PFSK-1 (cell line): Measurements from ENCODE around the gene MSL2.

Experiments
- POLR2AphosphoS5 ChIP-seq: IDR thresholded peaks from 2 replicates; pipeline ENCODE4 v1.6.1; 2012; ENCODE audit warnings: low read depth, mild to moderate bottlenecking, control low read depth, low read length, moderate library complexity
- SIN3A ChIP-seq: IDR thresholded peaks from 2 replicates; pipeline ENCODE4 v1.6.1; 2012; ENCODE audit warnings: mild to moderate bottlenecking, low read length, moderate library complexity, borderline replicate concordance; ENCODE audit not compliant: insufficient read depth

- no peak for TF ChIP-seq SIN3A
- no peak for TF ChIP-seq POLR2AphosphoS5
These were observed 25.0 kb downstream of the MSL2 start for GRCh38 chr3:136171097-136171542.
